K562 (cell line): Measurements from ENCODE around the gene MPL. TPM values are rescaled to one million over a fixed set of nuclear protein-coding genes. Genes with fewer than 3 reads are reported as not detected.

Experiments
- ATAC-seq: fragments of 200-7000 bp; cut with Tn5 transposase; 3 replicates; pipeline ENCODE4 v1.9.1; 2020; ENCODE audit warnings: moderate library complexity
- BruUV-seq: library from RNA; stranded (reverse); fragments of 400-500 nt; replicated peaks from 2 replicates; lab custom pipeline; 2021; lab: Mats Ljungman, UMichigan
- CTCF ChIA-PET: fragments of 300-600 bp; formaldehyde crosslinking; extraction: SDS; loops from one replicate; lab custom pipeline; 2021; ENCODE audit warnings: low intra/inter-chr PET ratio; lab: Yijun Ruan, JAX
- POLR2A ChIA-PET: fragments of 300-600, 350-650 bp; sonication (Branson Sonifier 250); formaldehyde crosslinking; extraction: SDS; loops from one replicate; lab custom pipeline; 2021; ENCODE audit warnings: antibody characterized with exemption, inconsistent platforms; lab: Yijun Ruan, JAX
- DNase-seq, 4 experiments: peaks; one replicate each; pipeline versions ENCODE4 v3.0.0 to v3.0.0-alpha.2; 2011 to 2018; ENCODE audit warnings: low spot score in 3 of 4, mixed read lengths in 3 of 4; ENCODE audit errors: extremely low read depth in 1 of 4
- FAIRE-seq: peaks from 2 replicates; lab custom pipeline; 2011; peaks lifted over from hg19 to GRCh38; lab: Jason Lieb, UNC
- H2AFZ ChIP-seq: 2 replicates; pipeline ENCODE4 v1.6.0; 2011; ENCODE audit warnings: low read depth, low read length, control low read depth, inconsistent platforms
- H3K27ac ChIP-seq: fragments of 200-600 bp; 3 replicates; pipeline ENCODE4 v1.8.0; 2011; ENCODE audit warnings: low read depth, mild to moderate bottlenecking, control low read depth, inconsistent platforms, low read length, moderate library complexity, mixed read lengths; ENCODE audit errors: extremely low read depth
- H3K27me3 ChIP-seq, 2 experiments: fragments of 300-600 bp in 1 of 2; 2 replicates in 1 of 2; 3 replicates in 1 of 2; pipeline versions ENCODE4 v1.6.0 to v1.8.0; 2011; ENCODE audit warnings: inconsistent platforms in 2 of 2, low read length in 2 of 2, mild to moderate bottlenecking in 1 of 2, mixed read lengths in 1 of 2, moderate library complexity in 1 of 2; ENCODE audit not compliant: control insufficient read depth in 2 of 2, insufficient read depth in 2 of 2
- H3K36me3 ChIP-seq: fragments of 300-600 bp; 3 replicates; pipeline ENCODE4 v1.8.0; 2011; ENCODE audit warnings: mild to moderate bottlenecking, low read length, inconsistent platforms; ENCODE audit not compliant: control insufficient read depth, insufficient read depth
- H3K4me1 ChIP-seq, 2 experiments: fragments of 200-600 bp in 1 of 2; replicated peaks in 1 of 2; 2 replicates in 1 of 2; 3 replicates in 1 of 2; pipeline versions ENCODE4 v1.5.1 to v1.8.0; 2011; ENCODE audit warnings: inconsistent platforms in 2 of 2, low read length in 2 of 2, mild to moderate bottlenecking in 1 of 2, mixed read lengths in 1 of 2, moderate library complexity in 1 of 2; ENCODE audit not compliant: control insufficient read depth in 2 of 2, insufficient read depth in 2 of 2
- H3K4me2 ChIP-seq: 2 replicates; pipeline ENCODE4 v1.6.1; 2011; ENCODE audit warnings: low read length, control low read depth, inconsistent platforms, mixed read lengths; ENCODE audit not compliant: insufficient read depth
- H3K4me3 ChIP-seq: fragments of 200-600 bp; sonication (generic), shearing (Covaris generic); 2 replicates; pipeline ENCODE4 v1.5.1; 2016; ENCODE audit warnings: control low read depth, inconsistent platforms
- H3K79me2 ChIP-seq: fragments of 200-600 bp; 3 replicates; pipeline ENCODE4 v1.8.0; 2011; ENCODE audit warnings: low read length, inconsistent platforms; ENCODE audit not compliant: control insufficient read depth, insufficient read depth
- H3K9ac ChIP-seq, 2 experiments: 2 replicates each; pipeline versions ENCODE4 v1.6.0 to v1.6.1; 2011; ENCODE audit warnings: low read depth in 2 of 2, low read length in 2 of 2, control low read depth in 1 of 2, inconsistent platforms in 1 of 2, mild to moderate bottlenecking in 1 of 2, mixed read lengths in 1 of 2; ENCODE audit not compliant: insufficient read depth in 1 of 2
- H3K9me1 ChIP-seq: one replicate; pipeline ENCODE4 v1.6.0; 2011; ENCODE audit warnings: inconsistent platforms, mild to moderate bottlenecking, low read length, moderate library complexity; ENCODE audit not compliant: control insufficient read depth, insufficient read depth
- H3K9me3 ChIP-seq: replicated peaks from 2 replicates; pipeline ENCODE4 v1.5.1; 2011; ENCODE audit warnings: low read depth, low read length, inconsistent platforms; ENCODE audit not compliant: control insufficient read depth, insufficient read depth
- H4K20me1 ChIP-seq: replicated peaks from 2 replicates; pipeline ENCODE4 v1.6.1; 2011; ENCODE audit warnings: low read length, inconsistent platforms, mixed read lengths; ENCODE audit not compliant: control insufficient read depth, insufficient read depth
- PRMT5 ChIP-seq: sonication (generic); formaldehyde crosslinking; IDR thresholded peaks from 2 replicates; pipeline ENCODE4 v1.5.0; 2020; ENCODE audit warnings: missing genetic modification reagents
- ZNF146 ChIP-seq: IDR thresholded peaks from one replicate; pipeline ENCODE4 v1.6.1; 2018; ENCODE audit warnings: missing compliant biosample characterization; ENCODE audit not compliant: unreplicated experiment
- WGBS: fragments of 100-300 bp; shearing (Covaris generic); methylation state at CpG from one replicate; pipeline ENCODE4 v1.1.6; 2016; ENCODE audit warnings: low coverage, mixed read lengths; ENCODE audit not compliant: insufficient coverage; ENCODE audit errors: missing lambda C conversion rate; 5-methylcytosine and 5-hydroxymethylcytosine counted together
- in situ Hi-C: fragments of 300-500 bp; cut with MboI; formaldehyde crosslinking; loops from 4 replicates; pipeline ENCODE4 v1.15.0; 2018; ENCODE audit warnings: inconsistent platforms, mixed read lengths
- intact Hi-C: fragments of 100-400 bp; cut with micrococcal nuclease; formaldehyde crosslinking; loops from 2 replicates; pipeline ENCODE4 v1.14.2; 2022
- polyA plus RNA-seq, 8 experiments: library from polyadenylated mRNA; depleted of rRNA in 4 of 8; stranded (reverse) in 5 of 8; unstranded in 3 of 8; fragments of >200 nt; fragmentation: Nextera tagmentation in 2 of 8; fragmentation: Illumina TruSeq in 1 of 8; extraction: Ambion mirVana in 2 of 8; extraction: Trizol in 1 of 8; gene quantifications; 2 replicates each; pipeline versions ENCODE4 v1.2.1 to v1.2.3, GENCODE V29; 2011 to 2014; ENCODE audit warnings: inconsistent platforms in 1 of 8, missing spikeins in 1 of 8
- total RNA-seq, 7 experiments: library from RNA; depleted of rRNA in 6 of 7; stranded (reverse); fragments of >200 nt in 6 of 7; fragmentation: Illumina TruSeq in 2 of 7; extraction: Trizol in 2 of 7; gene quantifications; 2 replicates each; pipeline versions ENCODE4 v1.2.1 to v1.2.3, GENCODE V29; 2011 to 2021; ENCODE audit warnings: low replicate concordance in 1 of 7
- TF ChIP-seq, protein P1 (sequence below): fragments of 450-650 bp; IDR thresholded peaks from 2 replicates; pipeline ENCODE4 v1.6.1; 2016; ENCODE audit warnings: mild to moderate bottlenecking, moderate library complexity
- TF ChIP-seq, protein P2 (sequence below): fragments of 450-650 bp; IDR thresholded peaks from 2 replicates; pipeline ENCODE4 v1.6.1; 2017; ENCODE audit warnings: antibody characterized with exemption, mild to moderate bottlenecking

MPL gene
- total and polyA plus RNA-seq, 9 of the 15 experiments (the other 6 are each of a cell fraction or from before 2014, with no cell fraction given), result not detected

DNA sequence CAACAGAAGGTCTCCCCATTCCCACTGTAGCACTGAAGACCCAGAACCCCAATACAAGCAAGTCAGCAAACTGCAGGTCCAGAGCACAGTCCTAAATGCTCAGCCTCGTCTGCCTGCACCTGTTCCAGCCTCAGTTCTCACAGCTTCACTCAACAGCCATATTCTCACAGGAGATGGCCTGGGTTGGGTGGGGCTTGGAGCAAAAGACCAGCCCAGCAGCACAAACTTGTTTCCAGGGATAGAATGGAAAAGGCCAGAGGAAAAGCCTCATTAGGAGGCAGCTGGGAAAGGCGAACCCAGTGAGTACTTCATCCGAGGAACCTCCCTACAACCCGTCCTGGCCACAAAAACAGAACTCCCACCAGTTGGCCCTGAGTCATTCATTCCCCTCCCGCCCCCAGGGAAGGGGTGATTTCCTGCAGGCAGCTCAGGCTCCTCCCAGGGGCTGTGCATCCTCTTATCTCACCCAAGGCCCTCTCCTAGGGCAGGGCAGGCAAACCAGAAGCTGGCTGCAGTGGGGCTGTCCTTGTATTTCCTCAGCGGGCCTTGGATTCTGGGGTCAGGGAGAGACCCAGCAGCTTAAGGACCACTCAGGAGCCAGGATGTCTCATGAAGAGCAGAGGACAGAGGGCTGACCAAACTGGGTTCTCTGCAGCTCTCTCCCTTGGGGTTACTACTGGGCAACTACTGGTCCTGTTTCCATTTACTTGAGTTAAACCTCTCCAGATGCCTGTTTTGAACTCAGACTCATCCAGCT is 7.4 kb upstream of the MPL start:
- peak overlapping the region; percentile 93 for H3K27ac ChIP-seq
- intact Hi-C loops, result no loop called here
- peak; percentile 100 for ATAC-seq
- in situ Hi-C loops, result no loop called here
- no peaks in the 10 kb centered on the region for H3K9me1 ChIP-seq
- no peaks in the 10 kb centered on the region; the same call in 2 of the 3 replicates for H3K36me3 ChIP-seq
- peak overlapping the region; percentile 9; the same call in 1 of the 2 replicates for H3K4me3 ChIP-seq
- H3K79me2 ChIP-seq, result no peaks in the 10 kb centered on the region
- WGBS, result 4% methylated on average over 6 of the region's 6 CpGs
- H3K4me1 ChIP-seq, result peaks cover 15 to 20% of the 10 kb centered on the region in 2 experiments
- no peaks in the 10 kb centered on the region for H4K20me1 ChIP-seq
- no TSS peak for BruUV-seq
- H2AFZ ChIP-seq, result peak overlapping the region; percentile 99
- H3K9ac ChIP-seq, result peak overlapping the region; percentile 48 to 60; a peak in 3 of 4 replicates
- POLR2A ChIA-PET, result interaction anchor here (0.5 to 2.2 kb wide), 15 partner anchors 9 to 1400 kb away, joined by 3 to 17 read pairs (median 3); partner anchors contain the start of gene CDC20
- peak; percentile 98 for FAIRE-seq
- peaks cover 11% of the 10 kb centered on the region for H3K9me3 ChIP-seq
- peak overlapping the region; percentile 79 for H3K4me2 ChIP-seq
- CTCF ChIA-PET, result no interaction called here
- peak; percentile 97 to 99 (median 97) for DNase-seq
- no peaks in the 10 kb centered on the region for H3K27me3 ChIP-seq
- TF ChIP-seq, protein P1, sequence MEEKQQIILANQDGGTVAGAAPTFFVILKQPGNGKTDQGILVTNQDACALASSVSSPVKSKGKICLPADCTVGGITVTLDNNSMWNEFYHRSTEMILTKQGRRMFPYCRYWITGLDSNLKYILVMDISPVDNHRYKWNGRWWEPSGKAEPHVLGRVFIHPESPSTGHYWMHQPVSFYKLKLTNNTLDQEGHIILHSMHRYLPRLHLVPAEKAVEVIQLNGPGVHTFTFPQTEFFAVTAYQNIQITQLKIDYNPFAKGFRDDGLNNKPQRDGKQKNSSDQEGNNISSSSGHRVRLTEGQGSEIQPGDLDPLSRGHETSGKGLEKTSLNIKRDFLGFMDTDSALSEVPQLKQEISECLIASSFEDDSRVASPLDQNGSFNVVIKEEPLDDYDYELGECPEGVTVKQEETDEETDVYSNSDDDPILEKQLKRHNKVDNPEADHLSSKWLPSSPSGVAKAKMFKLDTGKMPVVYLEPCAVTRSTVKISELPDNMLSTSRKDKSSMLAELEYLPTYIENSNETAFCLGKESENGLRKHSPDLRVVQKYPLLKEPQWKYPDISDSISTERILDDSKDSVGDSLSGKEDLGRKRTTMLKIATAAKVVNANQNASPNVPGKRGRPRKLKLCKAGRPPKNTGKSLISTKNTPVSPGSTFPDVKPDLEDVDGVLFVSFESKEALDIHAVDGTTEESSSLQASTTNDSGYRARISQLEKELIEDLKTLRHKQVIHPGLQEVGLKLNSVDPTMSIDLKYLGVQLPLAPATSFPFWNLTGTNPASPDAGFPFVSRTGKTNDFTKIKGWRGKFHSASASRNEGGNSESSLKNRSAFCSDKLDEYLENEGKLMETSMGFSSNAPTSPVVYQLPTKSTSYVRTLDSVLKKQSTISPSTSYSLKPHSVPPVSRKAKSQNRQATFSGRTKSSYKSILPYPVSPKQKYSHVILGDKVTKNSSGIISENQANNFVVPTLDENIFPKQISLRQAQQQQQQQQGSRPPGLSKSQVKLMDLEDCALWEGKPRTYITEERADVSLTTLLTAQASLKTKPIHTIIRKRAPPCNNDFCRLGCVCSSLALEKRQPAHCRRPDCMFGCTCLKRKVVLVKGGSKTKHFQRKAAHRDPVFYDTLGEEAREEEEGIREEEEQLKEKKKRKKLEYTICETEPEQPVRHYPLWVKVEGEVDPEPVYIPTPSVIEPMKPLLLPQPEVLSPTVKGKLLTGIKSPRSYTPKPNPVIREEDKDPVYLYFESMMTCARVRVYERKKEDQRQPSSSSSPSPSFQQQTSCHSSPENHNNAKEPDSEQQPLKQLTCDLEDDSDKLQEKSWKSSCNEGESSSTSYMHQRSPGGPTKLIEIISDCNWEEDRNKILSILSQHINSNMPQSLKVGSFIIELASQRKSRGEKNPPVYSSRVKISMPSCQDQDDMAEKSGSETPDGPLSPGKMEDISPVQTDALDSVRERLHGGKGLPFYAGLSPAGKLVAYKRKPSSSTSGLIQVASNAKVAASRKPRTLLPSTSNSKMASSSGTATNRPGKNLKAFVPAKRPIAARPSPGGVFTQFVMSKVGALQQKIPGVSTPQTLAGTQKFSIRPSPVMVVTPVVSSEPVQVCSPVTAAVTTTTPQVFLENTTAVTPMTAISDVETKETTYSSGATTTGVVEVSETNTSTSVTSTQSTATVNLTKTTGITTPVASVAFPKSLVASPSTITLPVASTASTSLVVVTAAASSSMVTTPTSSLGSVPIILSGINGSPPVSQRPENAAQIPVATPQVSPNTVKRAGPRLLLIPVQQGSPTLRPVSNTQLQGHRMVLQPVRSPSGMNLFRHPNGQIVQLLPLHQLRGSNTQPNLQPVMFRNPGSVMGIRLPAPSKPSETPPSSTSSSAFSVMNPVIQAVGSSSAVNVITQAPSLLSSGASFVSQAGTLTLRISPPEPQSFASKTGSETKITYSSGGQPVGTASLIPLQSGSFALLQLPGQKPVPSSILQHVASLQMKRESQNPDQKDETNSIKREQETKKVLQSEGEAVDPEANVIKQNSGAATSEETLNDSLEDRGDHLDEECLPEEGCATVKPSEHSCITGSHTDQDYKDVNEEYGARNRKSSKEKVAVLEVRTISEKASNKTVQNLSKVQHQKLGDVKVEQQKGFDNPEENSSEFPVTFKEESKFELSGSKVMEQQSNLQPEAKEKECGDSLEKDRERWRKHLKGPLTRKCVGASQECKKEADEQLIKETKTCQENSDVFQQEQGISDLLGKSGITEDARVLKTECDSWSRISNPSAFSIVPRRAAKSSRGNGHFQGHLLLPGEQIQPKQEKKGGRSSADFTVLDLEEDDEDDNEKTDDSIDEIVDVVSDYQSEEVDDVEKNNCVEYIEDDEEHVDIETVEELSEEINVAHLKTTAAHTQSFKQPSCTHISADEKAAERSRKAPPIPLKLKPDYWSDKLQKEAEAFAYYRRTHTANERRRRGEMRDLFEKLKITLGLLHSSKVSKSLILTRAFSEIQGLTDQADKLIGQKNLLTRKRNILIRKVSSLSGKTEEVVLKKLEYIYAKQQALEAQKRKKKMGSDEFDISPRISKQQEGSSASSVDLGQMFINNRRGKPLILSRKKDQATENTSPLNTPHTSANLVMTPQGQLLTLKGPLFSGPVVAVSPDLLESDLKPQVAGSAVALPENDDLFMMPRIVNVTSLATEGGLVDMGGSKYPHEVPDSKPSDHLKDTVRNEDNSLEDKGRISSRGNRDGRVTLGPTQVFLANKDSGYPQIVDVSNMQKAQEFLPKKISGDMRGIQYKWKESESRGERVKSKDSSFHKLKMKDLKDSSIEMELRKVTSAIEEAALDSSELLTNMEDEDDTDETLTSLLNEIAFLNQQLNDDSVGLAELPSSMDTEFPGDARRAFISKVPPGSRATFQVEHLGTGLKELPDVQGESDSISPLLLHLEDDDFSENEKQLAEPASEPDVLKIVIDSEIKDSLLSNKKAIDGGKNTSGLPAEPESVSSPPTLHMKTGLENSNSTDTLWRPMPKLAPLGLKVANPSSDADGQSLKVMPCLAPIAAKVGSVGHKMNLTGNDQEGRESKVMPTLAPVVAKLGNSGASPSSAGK, result peak; percentile 82
- no peak for TF ChIP-seq ZNF146 (CRISPR knock-in tag)
- TF ChIP-seq PRMT5 (CRISPR knock-in tag), result no peak
- TF ChIP-seq, protein P2, sequence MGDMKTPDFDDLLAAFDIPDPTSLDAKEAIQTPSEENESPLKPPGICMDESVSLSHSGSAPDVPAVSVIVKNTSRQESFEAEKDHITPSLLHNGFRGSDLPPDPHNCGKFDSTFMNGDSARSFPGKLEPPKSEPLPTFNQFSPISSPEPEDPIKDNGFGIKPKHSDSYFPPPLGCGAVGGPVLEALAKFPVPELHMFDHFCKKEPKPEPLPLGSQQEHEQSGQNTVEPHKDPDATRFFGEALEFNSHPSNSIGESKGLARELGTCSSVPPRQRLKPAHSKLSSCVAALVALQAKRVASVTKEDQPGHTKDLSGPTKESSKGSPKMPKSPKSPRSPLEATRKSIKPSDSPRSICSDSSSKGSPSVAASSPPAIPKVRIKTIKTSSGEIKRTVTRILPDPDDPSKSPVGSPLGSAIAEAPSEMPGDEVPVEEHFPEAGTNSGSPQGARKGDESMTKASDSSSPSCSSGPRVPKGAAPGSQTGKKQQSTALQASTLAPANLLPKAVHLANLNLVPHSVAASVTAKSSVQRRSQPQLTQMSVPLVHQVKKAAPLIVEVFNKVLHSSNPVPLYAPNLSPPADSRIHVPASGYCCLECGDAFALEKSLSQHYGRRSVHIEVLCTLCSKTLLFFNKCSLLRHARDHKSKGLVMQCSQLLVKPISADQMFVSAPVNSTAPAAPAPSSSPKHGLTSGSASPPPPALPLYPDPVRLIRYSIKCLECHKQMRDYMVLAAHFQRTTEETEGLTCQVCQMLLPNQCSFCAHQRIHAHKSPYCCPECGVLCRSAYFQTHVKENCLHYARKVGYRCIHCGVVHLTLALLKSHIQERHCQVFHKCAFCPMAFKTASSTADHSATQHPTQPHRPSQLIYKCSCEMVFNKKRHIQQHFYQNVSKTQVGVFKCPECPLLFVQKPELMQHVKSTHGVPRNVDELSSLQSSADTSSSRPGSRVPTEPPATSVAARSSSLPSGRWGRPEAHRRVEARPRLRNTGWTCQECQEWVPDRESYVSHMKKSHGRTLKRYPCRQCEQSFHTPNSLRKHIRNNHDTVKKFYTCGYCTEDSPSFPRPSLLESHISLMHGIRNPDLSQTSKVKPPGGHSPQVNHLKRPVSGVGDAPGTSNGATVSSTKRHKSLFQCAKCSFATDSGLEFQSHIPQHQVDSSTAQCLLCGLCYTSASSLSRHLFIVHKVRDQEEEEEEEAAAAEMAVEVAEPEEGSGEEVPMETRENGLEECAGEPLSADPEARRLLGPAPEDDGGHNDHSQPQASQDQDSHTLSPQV, result peak; percentile 83
